Activated CD8-positive, alpha-beta T cell treated with anti-CD3 and anti-CD28 coated beads for 36 hours (primary cell): ENCODE measurements around the gene ANXA8. TPM values are rescaled to one million over a fixed set of nuclear protein-coding genes. Genes with fewer than 3 reads are reported as not detected.
"Not testable (repeated sequence)": the region's sequence is repeated elsewhere in the genome, so short reads cannot be mapped to it uniquely, and the experiment has no call there.

Experiments
- ATAC-seq: fragments of 200-7000 bp; cut with Tn5 transposase; one replicate; pipeline ENCODE4 v1.10.0; 2021; ENCODE audit warnings: mild to moderate bottlenecking, moderate library complexity
- CTCF ChIA-PET: fragments of 350-600 bp; sonication (Branson Sonifier 250); formaldehyde crosslinking; loops from one replicate; lab custom pipeline; 2021; ENCODE audit warnings: antibody characterized with exemption; lab: Charles Lee
- POLR2A ChIA-PET: fragments of 350-600 bp; sonication (Branson Sonifier 250); formaldehyde crosslinking; loops from one replicate; lab custom pipeline; 2021; ENCODE audit warnings: antibody characterized with exemption; lab: Charles Lee
- DNase-seq: peaks from one replicate; pipeline ENCODE4 v3.0.0-alpha.2; 2020
- H3K27ac Mint-ChIP-seq: one replicate; pipeline ENCODE4 v1.8.0; 2021; ENCODE audit warnings: mild to moderate bottlenecking, mixed read lengths
- H3K27me3 Mint-ChIP-seq: one replicate; pipeline ENCODE4 v1.8.0; 2021; ENCODE audit warnings: mixed read lengths
- H3K36me3 Mint-ChIP-seq: one replicate; pipeline ENCODE4 v1.8.0; 2021; ENCODE audit warnings: low read depth, mixed read lengths
- H3K4me1 Mint-ChIP-seq: one replicate; pipeline ENCODE4 v1.8.0; 2021; ENCODE audit warnings: low read depth, mixed read lengths
- H3K4me3 Mint-ChIP-seq: one replicate; pipeline ENCODE4 v1.8.0; 2021; ENCODE audit warnings: mild to moderate bottlenecking, moderate library complexity, mixed read lengths
- H3K9me3 Mint-ChIP-seq: one replicate; pipeline ENCODE4 v1.8.0; 2021; ENCODE audit warnings: mixed read lengths
- intact Hi-C: fragments of 100-400 bp; cut with micrococcal nuclease; formaldehyde crosslinking; loops from one replicate; pipeline ENCODE4 v1.10.0; 2022
- total RNA-seq, 2 experiments: library from RNA; stranded (reverse); gene quantifications; one replicate each; pipeline ENCODE4 v1.2.3, GENCODE V29; 2021

The ANXA8 gene, protein sequence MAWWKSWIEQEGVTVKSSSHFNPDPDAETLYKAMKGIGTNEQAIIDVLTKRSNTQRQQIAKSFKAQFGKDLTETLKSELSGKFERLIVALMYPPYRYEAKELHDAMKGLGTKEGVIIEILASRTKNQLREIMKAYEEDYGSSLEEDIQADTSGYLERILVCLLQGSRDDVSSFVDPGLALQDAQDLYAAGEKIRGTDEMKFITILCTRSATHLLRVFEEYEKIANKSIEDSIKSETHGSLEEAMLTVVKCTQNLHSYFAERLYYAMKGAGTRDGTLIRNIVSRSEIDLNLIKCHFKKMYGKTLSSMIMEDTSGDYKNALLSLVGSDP
- total RNA-seq = not detected

DNA sequence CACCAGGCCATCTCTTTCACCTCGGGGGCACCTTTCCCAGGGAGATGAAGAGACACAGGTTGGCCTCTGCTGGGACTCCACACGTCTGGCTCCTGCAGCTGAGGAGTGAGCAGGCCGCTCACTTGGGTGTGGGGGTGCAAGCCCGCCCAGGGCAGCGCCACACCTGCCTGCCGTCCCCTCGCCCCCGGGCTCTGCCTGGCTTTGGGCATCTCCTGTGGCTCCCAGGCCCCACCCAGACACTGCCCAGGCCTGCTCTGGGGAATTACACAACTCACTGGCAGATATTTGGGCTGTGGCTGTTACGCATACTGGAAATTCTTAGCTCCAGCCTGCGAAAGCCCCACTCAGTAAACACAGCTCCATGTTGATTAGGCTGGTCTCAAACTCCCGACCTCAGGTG, at the start of gene ANXA8:
Gene ANXA8, minus strand, starts transcription at position 193 of the 400 bp plus-strand sequence. Its CDS starts 182 bp downstream, at position 11.
- H3K4me3 Mint-ChIP-seq, CTCF ChIA-PET, H3K36me3 Mint-ChIP-seq, H3K4me1 Mint-ChIP-seq, DNase-seq, H3K27me3 Mint-ChIP-seq, intact Hi-C loops, POLR2A ChIA-PET, ATAC-seq, H3K27ac Mint-ChIP-seq, H3K9me3 Mint-ChIP-seq: not testable (repeated sequence)

DNA sequence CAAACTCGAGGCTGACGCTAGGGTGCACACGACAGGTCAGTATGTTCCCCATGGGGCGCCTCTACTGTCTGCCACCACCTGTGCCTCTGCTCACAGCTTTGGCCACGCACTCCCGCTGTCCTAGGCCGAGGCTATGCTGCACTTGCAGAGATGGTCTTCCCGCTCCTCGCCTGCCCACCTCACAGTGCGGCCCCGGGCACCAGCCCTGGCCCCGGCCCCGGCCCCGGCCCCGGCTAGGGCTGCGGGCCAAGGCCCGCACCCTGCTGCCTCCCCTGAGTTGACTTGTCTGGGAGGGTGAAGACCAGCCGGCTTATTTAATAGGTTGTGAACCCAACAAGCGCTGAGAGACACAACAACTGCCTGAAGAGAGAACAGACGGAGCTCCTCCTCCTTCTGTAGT, 39.6 kb upstream of the ANXA8 start, which contains the start of gene AGAP9:
Gene AGAP9, minus strand, starts transcription at position 164 of the 400 bp plus-strand sequence. Its CDS starts 112 bp downstream, at position 52.
- CTCF ChIA-PET, DNase-seq, POLR2A ChIA-PET: not testable (repeated sequence)

DNA sequence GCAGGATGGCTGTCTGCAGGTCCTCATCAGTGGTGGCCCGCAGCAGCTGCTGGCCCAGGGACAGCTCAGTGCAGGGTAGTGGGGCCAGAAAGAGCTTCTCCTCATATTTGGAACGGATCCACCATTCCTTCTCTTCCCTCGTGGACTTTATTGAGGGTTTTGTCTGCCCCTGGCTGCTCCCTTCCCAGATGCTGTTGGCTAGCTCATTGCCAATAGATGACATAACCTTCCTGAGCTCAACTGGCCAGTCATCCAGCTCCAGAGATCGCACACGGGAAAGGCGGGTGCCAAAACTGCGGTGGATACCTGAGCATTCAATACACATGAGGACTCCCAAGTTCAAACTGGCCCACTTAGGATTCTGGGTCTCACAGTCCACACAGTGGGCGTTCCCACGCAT, 18.4 kb upstream of the ANXA8 start:
- H3K4me1 Mint-ChIP-seq, H3K27ac Mint-ChIP-seq, DNase-seq, H3K9me3 Mint-ChIP-seq, POLR2A ChIA-PET, H3K36me3 Mint-ChIP-seq, H3K27me3 Mint-ChIP-seq, H3K4me3 Mint-ChIP-seq, ATAC-seq, intact Hi-C loops, CTCF ChIA-PET: not testable (repeated sequence)

More for the DNA sequence above, 39.6 kb upstream of the ANXA8 start, which contains the start of gene AGAP9:
- intact Hi-C loops, H3K4me1 Mint-ChIP-seq, H3K4me3 Mint-ChIP-seq, H3K27me3 Mint-ChIP-seq, H3K27ac Mint-ChIP-seq, ATAC-seq, H3K36me3 Mint-ChIP-seq, H3K9me3 Mint-ChIP-seq: not testable (repeated sequence)

DNA sequence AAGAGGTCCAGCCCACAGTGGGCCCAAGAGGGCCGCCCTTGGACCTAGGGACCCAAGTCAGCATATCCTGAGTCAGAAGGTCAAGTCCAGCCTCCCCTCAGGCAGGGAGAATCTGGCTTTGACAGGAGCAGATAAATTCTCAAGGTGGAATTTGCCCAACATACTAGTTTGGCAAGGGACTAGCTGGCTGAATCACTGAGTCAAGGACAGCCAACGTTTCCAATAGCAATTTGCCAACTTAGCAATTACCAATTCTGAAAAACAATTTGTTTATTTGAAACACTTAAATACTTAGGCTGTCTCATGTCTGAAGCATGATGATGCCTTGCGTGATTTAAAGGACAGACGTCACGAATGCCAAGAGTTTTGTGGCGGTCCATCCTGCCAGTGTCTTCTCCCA, 10.3 kb upstream of the ANXA8 start:
- intact Hi-C loops, CTCF ChIA-PET, H3K27me3 Mint-ChIP-seq, H3K9me3 Mint-ChIP-seq, POLR2A ChIA-PET, H3K36me3 Mint-ChIP-seq, H3K4me3 Mint-ChIP-seq, ATAC-seq, H3K27ac Mint-ChIP-seq, H3K4me1 Mint-ChIP-seq, DNase-seq: not testable (repeated sequence)

DNA sequence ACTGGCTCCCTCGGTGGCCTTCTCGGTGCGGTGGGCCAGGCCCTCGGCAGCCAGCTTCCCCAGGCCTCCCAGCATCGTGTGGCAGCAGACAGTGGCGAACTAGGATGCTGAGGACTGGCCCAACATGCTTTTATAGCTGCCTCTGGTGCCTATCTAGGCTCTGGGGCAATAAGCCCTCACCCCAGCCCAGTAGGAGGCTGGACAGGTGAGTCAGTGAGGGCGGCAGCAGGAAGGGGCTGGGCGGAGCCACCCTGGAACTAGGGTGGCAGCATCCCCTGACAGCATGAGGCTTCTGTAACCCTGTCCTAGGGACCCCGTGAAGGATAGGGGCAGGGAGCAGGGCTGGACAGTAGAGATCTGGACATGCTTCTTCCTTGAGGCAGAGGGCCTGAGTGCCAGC, 7.7 kb upstream of the ANXA8 start, which contains the start of gene FAM25G:
Gene FAM25G, minus strand, starts transcription at position 101 of the 400 bp plus-strand sequence. Its CDS starts 26 bp downstream, at position 75.
- DNase-seq, H3K9me3 Mint-ChIP-seq, intact Hi-C loops, H3K4me3 Mint-ChIP-seq, POLR2A ChIA-PET, H3K27ac Mint-ChIP-seq, ATAC-seq, H3K27me3 Mint-ChIP-seq, H3K36me3 Mint-ChIP-seq, H3K4me1 Mint-ChIP-seq, CTCF ChIA-PET: not testable (repeated sequence)

DNA sequence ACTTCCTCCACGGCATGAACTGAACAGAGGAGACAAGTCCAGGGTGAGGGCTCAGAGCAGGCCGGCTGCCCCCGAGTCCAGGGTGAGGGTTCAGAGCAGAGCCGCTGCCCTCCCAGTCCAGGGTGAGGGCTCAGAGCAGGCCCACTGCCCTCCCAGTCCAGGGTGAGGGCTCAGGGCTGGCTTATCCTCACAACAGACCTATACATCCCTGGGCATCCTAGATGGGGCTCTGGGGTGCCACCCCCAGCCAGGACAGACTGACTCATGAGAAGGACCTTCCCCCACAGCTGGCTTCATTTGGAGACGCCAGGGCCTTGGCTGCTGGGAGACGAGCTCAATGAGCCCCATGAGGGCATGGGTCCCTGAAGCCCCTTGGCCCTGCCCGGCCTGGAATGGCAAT, 5.7 kb upstream of the ANXA8 start:
- DNase-seq, CTCF ChIA-PET, H3K36me3 Mint-ChIP-seq, intact Hi-C loops, H3K27me3 Mint-ChIP-seq, H3K27ac Mint-ChIP-seq, H3K4me3 Mint-ChIP-seq, POLR2A ChIA-PET, H3K9me3 Mint-ChIP-seq, H3K4me1 Mint-ChIP-seq, ATAC-seq: not testable (repeated sequence)

DNA sequence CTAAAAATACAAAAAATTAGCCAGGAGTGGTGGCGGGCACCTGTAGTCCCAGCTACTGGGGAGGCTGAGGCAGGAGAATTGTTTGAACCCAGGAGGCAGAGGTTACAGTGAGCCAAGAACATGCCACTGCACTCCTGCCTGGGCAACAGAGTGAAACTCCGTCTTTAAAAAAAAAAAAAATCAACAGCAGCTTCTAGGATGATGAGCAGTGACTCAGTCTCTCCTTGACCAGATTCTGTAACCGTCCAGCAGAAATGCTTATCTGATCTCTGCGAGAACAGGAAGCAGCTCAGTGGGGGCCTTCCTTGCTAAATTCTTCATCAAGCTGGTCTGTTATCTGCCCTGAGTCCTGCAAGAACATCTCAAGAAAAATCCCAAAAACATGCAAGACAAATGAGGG, 2.0 kb upstream of the ANXA8 start:
- DNase-seq (peak; percentile 22), ATAC-seq (peak; percentile 42)
- intact Hi-C loops, H3K9me3 Mint-ChIP-seq, H3K27me3 Mint-ChIP-seq, POLR2A ChIA-PET, H3K27ac Mint-ChIP-seq, CTCF ChIA-PET, H3K4me3 Mint-ChIP-seq, H3K36me3 Mint-ChIP-seq, H3K4me1 Mint-ChIP-seq: not testable (repeated sequence)

DNA sequence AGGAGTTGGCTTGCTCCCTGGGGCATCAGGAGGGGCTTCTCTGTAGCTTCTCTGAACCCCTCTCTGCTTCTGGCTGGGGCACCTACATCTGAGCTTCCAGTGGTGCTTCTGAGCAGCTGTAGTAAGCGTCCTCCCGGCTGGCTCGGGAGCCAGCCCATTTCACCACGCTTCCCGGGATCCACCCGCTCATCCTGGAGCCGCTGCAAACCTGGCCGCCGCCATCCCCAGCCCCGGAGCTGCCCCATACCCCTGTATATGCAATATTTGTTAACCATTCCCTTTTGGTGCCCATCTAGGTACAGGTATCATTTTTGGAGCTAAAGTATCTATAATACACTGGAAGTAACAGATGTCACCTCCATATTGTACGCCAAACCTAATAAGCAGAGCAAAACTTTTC, 871 bp upstream of the ANXA8 start:
- H3K27ac Mint-ChIP-seq, POLR2A ChIA-PET: not testable (repeated sequence)

DNA sequence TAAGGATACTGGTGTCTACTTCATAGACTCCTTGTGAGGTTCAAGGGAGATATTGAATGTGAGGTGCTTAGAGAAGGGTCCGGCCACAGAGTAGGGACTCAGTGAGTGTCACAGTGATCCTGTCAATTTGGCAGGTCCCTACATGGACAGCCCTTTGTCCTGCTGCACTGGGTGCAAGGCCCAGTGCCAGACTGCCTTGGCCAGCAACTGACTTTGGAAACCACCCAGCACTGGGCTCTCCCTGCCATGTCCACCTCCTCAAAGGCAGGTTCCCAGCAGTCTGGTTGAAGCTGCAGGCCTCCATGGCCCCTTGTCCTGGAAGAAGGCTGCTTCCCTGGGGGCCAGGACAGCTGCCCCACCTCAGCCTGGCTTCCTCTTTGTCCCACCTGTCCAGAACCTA, 1.5 kb downstream of the ANXA8 start:
- H3K4me3 Mint-ChIP-seq, H3K9me3 Mint-ChIP-seq, H3K4me1 Mint-ChIP-seq, intact Hi-C loops, CTCF ChIA-PET, POLR2A ChIA-PET, H3K27me3 Mint-ChIP-seq, DNase-seq, H3K36me3 Mint-ChIP-seq, H3K27ac Mint-ChIP-seq, ATAC-seq: not testable (repeated sequence)

More for the DNA sequence above, 871 bp upstream of the ANXA8 start:
- H3K9me3 Mint-ChIP-seq, ATAC-seq, CTCF ChIA-PET, H3K4me3 Mint-ChIP-seq, intact Hi-C loops, DNase-seq, H3K4me1 Mint-ChIP-seq, H3K36me3 Mint-ChIP-seq, H3K27me3 Mint-ChIP-seq: not testable (repeated sequence)

DNA sequence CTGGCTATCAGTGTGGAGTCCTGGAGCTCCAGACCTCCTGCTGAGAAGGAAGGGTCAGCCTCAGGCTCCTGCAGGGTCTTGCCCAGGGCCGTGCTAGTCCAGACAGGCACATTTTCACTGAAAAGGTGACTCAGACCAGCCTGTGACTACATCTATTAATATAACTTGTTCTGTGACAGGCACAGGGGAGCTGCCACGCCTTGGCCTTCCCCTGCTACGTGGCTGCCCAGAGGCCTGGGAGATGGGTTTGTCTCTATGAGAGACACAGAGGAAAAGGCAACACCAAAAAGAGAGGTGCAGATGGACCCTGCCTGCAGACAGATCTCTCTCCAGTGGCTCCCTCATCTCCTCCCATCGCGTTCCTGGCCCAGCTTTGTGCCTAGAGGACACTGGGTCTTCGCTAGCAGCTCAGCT, 2.1 kb downstream of the ANXA8 start:
- CTCF ChIA-PET, intact Hi-C loops, POLR2A ChIA-PET, H3K27me3 Mint-ChIP-seq, H3K4me3 Mint-ChIP-seq, H3K9me3 Mint-ChIP-seq, H3K4me1 Mint-ChIP-seq, H3K27ac Mint-ChIP-seq, ATAC-seq, H3K36me3 Mint-ChIP-seq, DNase-seq: not testable (repeated sequence)

DNA sequence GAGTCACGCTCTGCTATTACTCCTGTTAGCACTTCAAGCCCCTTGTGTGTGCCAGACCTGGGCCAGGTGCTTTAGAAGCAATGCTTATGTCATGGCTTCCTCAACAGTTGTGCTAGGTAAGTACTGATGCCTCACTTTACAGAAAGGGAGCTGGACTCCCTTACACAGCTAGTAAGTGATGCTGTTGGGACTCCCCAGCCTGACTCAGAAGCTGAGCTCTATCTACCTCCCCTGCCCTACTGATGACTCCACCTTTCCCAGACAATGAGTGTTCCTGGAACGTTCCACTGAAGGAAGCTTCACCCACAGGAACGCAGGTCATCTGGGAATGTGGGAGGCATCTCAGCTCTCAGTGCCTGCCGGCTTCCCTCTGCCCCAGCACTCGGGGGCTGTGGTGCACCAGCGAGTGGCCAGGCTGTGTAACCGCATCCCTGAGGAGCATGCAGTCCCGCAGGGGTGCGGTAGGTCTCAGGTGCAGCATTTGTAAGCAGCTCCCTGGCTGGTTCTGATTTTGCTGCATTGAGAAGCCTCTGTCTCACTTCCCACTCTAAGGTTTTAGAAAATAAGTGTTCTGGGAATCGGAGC, 2.6 kb downstream of the ANXA8 start:
- POLR2A ChIA-PET, ATAC-seq, H3K4me3 Mint-ChIP-seq, H3K4me1 Mint-ChIP-seq, CTCF ChIA-PET, H3K36me3 Mint-ChIP-seq, intact Hi-C loops, H3K9me3 Mint-ChIP-seq, DNase-seq, H3K27ac Mint-ChIP-seq, H3K27me3 Mint-ChIP-seq: not testable (repeated sequence)

DNA sequence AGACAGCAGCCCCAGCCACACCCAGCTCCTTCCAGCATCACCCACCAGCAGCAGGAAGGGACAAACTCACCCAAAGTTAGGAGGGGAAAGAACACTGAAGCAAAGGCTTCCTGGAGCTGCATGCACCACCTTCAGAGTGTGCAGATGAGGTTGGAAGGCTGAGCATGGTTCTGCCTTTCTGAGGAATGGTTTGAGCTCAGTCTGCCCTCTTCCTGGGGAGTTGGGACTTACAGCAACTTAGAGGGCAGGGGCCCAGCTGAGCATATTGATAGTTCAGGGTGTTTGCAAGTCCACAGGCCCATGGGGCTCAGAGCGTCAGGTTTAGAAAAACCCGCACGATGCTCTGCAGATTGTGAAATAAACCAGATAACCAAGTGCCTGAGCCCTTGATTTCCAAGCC, 3.8 kb downstream of the ANXA8 start:
- intact Hi-C loops, ATAC-seq: not testable (repeated sequence)

More for the DNA sequence above, 3.8 kb downstream of the ANXA8 start:
- CTCF ChIA-PET, H3K9me3 Mint-ChIP-seq, DNase-seq, H3K4me3 Mint-ChIP-seq, H3K4me1 Mint-ChIP-seq, H3K36me3 Mint-ChIP-seq, H3K27me3 Mint-ChIP-seq, POLR2A ChIA-PET, H3K27ac Mint-ChIP-seq: not testable (repeated sequence)
